HG02623 (cell line): ENCODE results near the gene TRIM37.
"Not testable (repeated sequence)": the region's sequence is repeated elsewhere in the genome, so short reads cannot be mapped to it uniquely, and the experiment has no call there.

ENCODE experiments used
- ATAC-seq: cut with Tn5 transposase; IDR thresholded peaks from one replicate; pipeline ENCODE4 v1.9.1; 2021; ENCODE audit warnings: moderate library complexity; ENCODE audit not compliant: unreplicated experiment

Gene TRIM37

GRCh38 chr17:58997756-58998553 lies 108.7 kb downstream of the TRIM37 start:
- no peak for ATAC-seq

DNA sequence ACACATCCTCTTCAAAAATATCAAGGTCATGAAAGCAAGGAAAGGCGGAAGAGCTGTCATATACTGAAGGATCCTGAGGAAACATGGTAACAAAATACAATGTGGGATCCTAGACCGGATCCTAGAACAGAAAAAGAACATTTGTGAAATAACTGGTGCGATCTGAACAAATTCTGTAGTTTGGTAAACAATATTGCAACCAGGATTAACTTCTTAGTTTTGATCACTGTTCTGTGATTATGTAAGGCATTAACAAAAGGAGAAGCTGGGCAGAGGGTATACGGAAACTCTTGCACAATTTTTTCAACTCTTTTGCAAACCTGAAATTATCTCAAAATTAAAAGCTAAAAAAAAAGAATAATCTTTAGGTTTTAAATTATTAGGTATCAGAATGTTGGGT lies 109.7 kb downstream of the TRIM37 start:
- ATAC-seq = no peak

- ATAC-seq = no peak
Observed at GRCh38 chr17:58995247-58995940, 111.3 kb downstream of the TRIM37 start.

DNA sequence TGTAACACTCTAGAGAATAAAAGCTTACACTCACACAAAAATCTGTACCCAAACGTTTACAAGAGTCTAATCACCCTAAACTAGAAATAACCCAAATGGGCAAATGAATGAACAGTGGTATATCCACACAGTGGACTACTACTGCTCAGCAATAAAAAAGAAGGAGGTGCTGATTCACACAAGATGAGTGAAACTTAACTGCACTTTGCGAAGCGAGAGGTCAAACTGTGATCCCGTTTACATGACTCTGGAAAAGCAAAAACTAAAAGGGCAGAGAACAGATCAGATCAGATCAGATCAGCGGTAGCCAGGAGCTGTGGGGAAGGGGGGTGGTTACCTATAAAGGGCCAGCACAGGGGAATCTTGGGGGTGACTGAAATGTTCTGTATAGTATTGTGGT lies 113.4 kb downstream of the TRIM37 start:
- no peak for ATAC-seq

DNA sequence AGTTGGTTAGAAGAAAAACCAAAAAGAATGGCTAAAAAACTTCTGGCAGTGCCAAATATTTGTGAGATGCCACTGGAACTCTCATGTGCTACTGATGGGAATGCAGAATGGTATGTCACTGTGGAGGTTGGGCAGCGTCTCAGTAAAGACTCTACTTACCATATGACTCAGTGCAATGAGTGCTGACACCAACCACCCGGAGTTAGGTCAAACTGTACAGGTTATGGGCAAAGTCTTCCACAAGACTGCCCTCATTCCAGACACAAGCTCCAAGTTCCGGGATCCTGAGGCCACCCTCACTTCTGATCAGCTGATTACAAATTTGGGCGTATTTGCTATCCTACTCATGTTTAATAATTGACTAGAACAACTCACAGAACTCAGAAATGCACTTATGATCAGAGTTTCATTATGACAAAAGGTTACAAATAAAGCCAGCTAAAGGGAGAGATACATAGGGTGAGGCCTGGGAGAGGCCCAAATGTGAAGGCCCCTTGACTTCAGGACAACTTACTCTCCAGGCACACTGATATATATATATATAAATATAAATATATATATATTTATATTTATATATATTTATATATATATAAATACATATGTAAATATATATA lies 114.9 kb downstream of the TRIM37 start:
- no peak for ATAC-seq

DNA sequence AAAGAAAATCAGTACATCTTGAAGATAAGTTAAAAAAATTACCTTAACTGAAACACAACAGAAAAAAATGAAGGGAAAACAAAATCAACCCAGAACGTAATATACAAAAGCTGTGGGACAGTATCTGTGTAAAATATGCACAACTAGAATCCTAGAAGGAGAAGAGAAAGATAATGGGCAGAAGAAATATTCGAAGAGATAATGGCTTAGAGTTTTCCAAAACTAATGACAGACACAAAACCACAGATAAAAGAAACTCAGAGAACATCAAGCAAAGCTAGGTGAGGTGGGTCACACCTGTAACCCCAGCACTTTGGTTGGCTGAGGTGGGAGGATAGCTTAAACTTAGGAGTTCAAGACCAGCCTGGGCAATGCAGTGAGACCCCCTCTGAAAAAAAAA lies 117.1 kb downstream of the TRIM37 start:
- no peak for ATAC-seq

- ATAC-seq = no peak
Observed at GRCh38 chr17:58985971-58986370, 120.7 kb downstream of the TRIM37 start.

DNA sequence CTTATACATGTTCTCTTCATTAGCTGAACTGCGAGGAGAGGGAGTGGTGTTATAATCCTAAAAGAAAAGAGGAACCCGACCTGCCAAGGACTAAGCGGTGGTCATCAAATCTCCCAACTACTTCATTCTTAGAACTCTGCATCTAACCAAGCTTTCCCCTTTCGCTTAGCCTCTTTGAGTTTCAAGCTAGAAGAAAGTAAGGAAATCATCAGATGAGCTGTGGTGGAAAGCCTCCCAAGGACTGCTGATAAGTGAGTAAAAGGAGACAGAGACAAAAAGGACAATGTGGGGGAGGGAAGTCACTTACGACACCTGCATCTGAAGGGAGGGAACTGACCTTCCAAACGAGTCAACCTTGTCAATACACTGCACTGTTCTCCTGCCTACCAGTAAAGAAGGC lies 121.3 kb downstream of the TRIM37 start:
- no peak for ATAC-seq

- ATAC-seq = no peak
Observed at GRCh38 chr17:58982626-58983025, 124.1 kb downstream of the TRIM37 start.

DNA sequence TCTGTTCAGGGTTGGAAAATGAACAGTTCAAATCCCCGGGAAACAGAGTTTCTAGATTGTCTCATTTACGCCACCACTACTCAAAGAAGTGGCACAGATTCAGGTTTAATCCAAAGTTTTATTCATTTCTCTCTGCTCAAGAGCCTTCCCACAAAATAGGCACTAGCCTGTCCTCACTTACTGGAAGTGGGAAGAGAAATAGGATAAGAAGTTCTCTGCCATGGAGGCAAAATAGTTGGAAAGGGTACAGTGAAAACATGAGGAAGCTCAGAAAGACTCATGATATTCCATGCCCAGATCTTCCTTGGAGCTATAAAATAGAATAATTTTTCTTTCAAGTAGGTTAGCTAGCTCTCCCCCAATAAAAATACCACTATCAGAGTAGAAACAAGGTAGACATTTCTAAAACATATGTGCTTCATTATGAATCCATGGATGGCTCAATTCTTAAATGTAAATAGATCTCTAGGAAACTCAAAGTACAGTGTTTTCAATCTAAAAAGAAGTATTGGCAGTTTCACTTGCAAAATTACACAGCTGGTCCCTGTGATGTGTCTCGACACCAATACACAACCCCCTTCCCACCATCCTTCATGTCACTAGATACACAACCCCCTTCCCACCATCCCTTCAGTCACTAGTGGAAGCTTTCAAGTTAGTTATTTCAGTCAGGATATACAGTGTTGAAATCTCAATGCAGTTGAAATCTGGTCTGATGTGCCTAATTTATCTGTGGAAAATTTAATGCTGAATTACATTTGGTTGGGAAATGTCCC lies 125.8 kb downstream of the TRIM37 start:
- ATAC-seq = no peak

DNA sequence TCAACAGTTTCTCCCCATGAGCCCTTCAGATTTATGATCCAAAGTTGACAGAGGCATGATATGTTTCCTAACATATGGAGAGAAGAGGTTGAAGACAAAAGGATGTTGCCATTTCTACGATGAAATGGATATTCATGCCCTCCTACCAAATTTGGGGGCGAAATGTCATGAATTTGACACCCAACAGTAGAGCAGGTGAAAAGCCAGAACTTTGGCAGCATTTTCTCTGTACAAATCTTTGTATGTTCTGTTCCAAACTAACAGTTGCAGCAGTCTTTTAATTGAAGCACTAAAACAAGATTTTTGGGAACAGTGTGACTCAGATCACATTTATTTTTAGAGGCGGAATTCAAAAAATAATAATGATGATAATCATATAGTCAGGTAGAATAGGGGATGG lies 130.1 kb downstream of the TRIM37 start:
- no peak for ATAC-seq

DNA sequence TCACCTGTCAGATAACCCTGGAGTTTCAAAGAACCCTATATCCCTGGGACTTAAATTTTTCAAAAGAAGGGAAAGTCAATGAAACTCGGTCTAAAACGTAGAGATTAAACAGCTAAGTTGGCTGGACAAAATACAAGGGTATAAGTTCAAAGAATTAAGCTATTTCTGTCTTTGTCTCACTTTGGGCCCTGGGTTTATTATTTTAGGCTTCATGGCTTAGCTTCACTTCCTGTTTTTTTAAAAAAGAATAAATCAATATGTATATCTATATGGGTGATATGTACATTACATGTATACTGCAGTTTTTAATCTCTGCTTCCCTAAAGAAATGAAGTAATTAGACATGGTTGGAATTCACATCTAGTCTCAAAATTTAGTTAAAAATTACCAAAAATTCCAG lies 132.3 kb downstream of the TRIM37 start:
- ATAC-seq = no peak

- ATAC-seq = no peak
Observed at GRCh38 chr17:58970609-58971450, 135.8 kb downstream of the TRIM37 start.

DNA sequence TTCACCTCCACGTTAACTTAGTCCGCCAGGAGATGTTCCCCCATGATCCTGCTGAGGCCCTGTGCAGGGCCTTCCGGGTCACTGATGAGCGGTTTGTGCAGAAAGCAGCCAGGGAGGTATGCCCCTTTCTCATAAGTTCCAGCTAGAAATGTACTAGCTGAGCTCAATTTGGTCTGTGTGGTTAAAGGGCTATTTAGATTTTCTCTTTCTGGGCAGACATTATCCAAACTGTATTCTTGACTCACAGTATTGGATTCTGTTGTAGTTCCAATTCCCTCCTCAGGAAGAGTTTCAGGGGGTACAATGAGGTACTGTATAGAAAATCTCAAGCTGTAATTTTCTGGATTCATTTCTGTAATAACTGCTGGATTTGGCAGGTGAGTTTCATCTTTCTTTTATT lies 137.1 kb downstream of the TRIM37 start:
- no peak for ATAC-seq

GRCh38 chr17:58969156-58969555 lies 137.5 kb downstream of the TRIM37 start:
- ATAC-seq = no peak

DNA sequence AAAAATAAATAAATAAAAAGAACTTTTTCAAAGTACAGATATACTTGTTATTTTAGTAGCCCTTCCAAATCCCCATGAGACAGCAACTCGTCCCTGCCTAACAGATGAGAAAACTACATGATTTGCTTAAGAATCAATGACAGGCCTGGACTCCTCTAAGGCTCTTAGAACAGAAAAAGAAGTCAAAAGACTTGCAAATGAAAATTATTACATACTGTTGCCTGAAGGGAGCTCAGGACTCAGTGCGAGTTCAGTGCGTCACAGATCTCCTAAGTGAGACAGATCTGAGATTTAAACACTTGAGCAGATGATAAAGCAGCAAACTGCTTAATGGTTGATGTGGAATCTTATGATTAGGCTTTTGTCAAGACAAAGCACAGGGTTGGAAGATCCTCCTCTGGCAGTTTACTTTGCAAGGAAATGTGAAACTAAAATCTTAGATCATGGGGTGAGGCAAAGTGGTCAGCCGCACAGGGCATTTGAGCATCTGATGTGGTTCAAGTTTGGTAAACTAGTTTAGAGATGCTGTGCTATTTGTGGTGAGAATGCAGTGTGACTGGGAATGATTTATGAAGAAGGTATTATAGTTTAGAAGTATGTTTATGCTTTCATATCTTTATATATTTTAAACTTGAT lies 138.1 kb downstream of the TRIM37 start:
- no peak for ATAC-seq

- no peak for ATAC-seq
Observed at GRCh38 chr17:58966208-58966607, 140.5 kb downstream of the TRIM37 start.

- no peak for ATAC-seq
Observed at GRCh38 chr17:58965221-58965620, 141.5 kb downstream of the TRIM37 start.

GRCh38 chr17:58960068-58960467 lies 146.6 kb downstream of the TRIM37 start:
- ATAC-seq = no peak

DNA sequence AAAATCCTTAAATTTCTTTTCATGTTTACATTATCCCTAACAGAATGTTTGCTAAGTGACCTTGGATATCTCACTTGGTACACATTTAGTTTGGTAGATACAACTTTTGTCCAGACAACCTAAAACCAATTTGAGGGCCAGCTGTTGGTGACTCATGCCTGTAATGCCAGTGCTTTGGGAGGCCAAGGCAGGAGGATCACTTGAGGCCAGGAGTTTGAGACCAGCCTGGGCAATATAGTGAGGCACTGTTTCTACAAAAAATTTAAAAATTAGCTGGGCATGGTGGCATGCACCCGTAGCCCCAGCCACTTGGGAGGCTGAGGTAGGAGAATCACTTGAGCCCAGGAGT lies 149.0 kb downstream of the TRIM37 start:
- not testable (repeated sequence) for ATAC-seq
